ENCODE data around the gene FHIT. TPM values are rescaled to one million over a fixed set of nuclear protein-coding genes. Genes with fewer than 3 reads are reported as not detected.

Gene FHIT
- total RNA-seq, 2 experiments from 2014 or later: 7.6 to 7.9 TPM

DNA sequence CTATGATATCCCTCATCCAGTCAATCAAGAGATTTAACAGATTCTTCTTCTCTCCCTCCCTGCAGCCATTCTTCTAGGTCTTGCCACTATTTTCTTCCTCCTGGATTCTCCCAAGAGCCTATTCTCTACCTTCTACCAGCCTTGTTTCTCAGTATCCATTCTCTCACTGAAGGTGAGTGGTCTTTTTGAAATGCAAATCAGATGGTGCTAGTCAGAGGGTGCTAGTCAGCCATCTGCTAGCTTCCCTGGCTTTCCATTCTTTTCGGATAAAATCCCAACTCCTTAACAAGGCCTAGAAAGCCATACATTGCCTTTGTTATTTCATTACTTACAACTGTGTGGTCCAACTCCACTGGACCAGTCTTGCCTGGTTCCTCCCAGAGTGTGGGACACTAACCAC lies 1467.1 kb downstream of the FHIT start:
- intact Hi-C loops (cut with micrococcal nuclease): loop anchor here (10.0 kb wide), 1 partner anchor 231 kb away; no protein-coding TSS in a partner anchor

DNA sequence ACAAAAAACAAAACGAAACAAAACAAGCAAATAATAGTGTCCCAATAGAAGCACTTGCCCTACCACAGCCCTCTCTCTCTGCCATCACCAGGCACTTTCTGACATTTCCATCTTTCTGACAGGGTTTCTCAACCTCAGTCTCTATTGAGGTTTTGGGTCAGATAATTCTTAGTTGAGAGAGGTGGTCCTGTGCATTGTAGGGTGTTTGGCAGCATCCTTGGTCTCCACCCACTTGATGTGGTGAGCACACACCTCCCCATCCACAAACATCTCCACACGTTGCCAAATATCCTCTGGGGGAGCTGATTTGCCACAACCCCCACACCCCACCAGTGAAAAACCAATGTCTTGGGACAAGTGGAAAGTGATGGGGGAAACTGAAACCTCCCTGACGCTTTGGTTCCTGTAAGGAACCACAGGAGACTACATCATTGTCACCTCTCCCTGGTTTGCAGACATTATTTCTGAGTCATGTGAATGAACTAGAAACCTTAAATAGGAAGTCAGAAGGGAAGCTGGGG lies 1467.7 kb downstream of the FHIT start:
- Mint-ChIP-seq H3K4me1 (ENCODE audit: low read depth) (peaks cover 16% of the 10 kb centered on the region), H3K27ac (peak overlapping the region; percentile 51), H3K4me3 (no peak overlapping the region), H3K9me3 (no peaks in the 10 kb centered on the region), H3K36me3 (ENCODE audit: low read depth) (peaks cover 2% of the 10 kb centered on the region), H3K27me3 (peaks cover 3% of the 10 kb centered on the region)
- intact Hi-C loops (cut with micrococcal nuclease): loop anchor here (10.0 kb wide), 1 partner anchor 231 kb away; no protein-coding TSS in a partner anchor
- TF ChIP-seq, protein P1, sequence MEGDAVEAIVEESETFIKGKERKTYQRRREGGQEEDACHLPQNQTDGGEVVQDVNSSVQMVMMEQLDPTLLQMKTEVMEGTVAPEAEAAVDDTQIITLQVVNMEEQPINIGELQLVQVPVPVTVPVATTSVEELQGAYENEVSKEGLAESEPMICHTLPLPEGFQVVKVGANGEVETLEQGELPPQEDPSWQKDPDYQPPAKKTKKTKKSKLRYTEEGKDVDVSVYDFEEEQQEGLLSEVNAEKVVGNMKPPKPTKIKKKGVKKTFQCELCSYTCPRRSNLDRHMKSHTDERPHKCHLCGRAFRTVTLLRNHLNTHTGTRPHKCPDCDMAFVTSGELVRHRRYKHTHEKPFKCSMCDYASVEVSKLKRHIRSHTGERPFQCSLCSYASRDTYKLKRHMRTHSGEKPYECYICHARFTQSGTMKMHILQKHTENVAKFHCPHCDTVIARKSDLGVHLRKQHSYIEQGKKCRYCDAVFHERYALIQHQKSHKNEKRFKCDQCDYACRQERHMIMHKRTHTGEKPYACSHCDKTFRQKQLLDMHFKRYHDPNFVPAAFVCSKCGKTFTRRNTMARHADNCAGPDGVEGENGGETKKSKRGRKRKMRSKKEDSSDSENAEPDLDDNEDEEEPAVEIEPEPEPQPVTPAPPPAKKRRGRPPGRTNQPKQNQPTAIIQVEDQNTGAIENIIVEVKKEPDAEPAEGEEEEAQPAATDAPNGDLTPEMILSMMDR (IDR thresholded peaks at IDR 0.05): no peak
- CTCF ChIA-PET: no interaction called here
- DNase-seq (peak; percentile 66), ATAC-seq (peak; percentile 87)
- POLR2A ChIA-PET: interaction anchor here (2.0 kb wide), 1 partner anchor 11 kb away, joined by 5 read pairs; no protein-coding TSS in a partner anchor

More for the DNA sequence above, 1467.1 kb downstream of the FHIT start:
- no peak for ATAC-seq
- DNase-seq: no peak
- Mint-ChIP-seq H3K36me3 (ENCODE audit: low read depth) (peaks cover 2% of the 10 kb centered on the region), H3K9me3 (no peaks in the 10 kb centered on the region), H3K4me1 (ENCODE audit: low read depth) (peaks cover 16% of the 10 kb centered on the region), H3K27me3 (peaks cover 3% of the 10 kb centered on the region), H3K27ac (no peak overlapping the region), H3K4me3 (no peak overlapping the region)
- TF ChIP-seq, protein P1 (IDR thresholded peaks at IDR 0.05): no peak
- CTCF ChIA-PET: no interaction called here
- POLR2A ChIA-PET: no interaction called here

DNA sequence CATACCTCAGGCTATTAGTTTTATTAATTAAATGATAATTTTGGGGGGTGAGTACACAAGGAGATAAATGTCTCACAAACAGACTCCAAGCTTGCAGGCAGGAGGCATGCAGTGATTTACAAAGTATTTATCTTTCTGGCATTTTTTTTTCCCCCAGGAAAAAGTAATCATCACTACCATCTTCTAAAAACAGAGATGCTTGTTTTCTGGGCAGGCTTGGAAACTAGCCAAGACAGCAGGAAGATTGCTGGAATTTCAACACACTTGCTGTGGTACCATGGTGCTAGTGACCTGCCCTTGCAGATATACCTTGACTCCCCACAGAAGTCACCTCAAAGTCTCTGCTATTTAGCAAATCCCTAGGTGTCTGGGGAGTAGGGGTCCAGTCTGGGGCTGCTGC lies 1468.6 kb downstream of the FHIT start:
- ChIA-PET CTCF (no interaction called here), POLR2A (interaction anchor here (2.0 kb wide), 1 partner anchor 10 kb away, joined by 5 read pairs; no protein-coding TSS in a partner anchor)
- Mint-ChIP-seq H3K4me3 (no peak overlapping the region), H3K27ac (no peak overlapping the region), H3K27me3 (peaks cover 3% of the 10 kb centered on the region), H3K4me1 (ENCODE audit: low read depth) (peaks cover 24% of the 10 kb centered on the region), H3K9me3 (no peaks in the 10 kb centered on the region), H3K36me3 (ENCODE audit: low read depth) (peaks cover 2% of the 10 kb centered on the region)
- no peak for DNase-seq
- TF ChIP-seq, protein P1 (IDR thresholded peaks at IDR 0.05): no peak
- ATAC-seq: no peak
- intact Hi-C loops (cut with micrococcal nuclease): loop anchor here (10.0 kb wide), 1 partner anchor 232 kb away; no protein-coding TSS in a partner anchor

DNA sequence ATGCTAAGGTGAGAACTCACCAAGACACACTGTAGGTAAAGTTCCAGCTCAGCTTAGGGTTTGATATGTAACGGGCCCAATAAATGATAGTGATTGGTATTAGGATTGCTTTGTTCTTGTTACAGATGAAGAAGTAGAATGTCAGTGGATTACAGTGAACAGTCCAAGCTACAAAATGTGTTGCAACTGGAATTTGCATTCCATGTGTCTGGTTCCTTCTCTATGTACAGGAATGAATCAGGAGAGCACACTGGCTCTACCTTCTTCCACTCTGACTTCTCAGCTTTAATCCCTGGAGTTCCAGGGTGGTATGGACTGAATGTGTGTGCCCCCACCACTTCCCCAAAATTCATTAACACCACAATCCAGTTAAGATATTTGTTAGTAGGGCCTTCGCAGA lies 1471.0 kb downstream of the FHIT start:
- Mint-ChIP-seq H3K27ac (no peak overlapping the region), H3K4me3 (no peak overlapping the region), H3K9me3 (no peaks in the 10 kb centered on the region), H3K4me1 (ENCODE audit: low read depth) (peaks cover 35% of the 10 kb centered on the region), H3K36me3 (ENCODE audit: low read depth) (peaks cover 2% of the 10 kb centered on the region), H3K27me3 (peaks cover 5% of the 10 kb centered on the region)
- POLR2A ChIA-PET: no interaction called here
- CTCF ChIA-PET: interaction anchor here (1.0 to 1.3 kb wide), 3 partner anchors 15 to 477 kb away, joined by 3 to 4 read pairs (median 3); no protein-coding TSS in a partner anchor
- intact Hi-C loops (cut with micrococcal nuclease): loop anchor here (10.0 kb wide), 1 partner anchor 235 kb away; no protein-coding TSS in a partner anchor
- DNase-seq (no peak), ATAC-seq (no peak)
- TF ChIP-seq, protein P1 (IDR thresholded peaks at IDR 0.05): no peak

DNA sequence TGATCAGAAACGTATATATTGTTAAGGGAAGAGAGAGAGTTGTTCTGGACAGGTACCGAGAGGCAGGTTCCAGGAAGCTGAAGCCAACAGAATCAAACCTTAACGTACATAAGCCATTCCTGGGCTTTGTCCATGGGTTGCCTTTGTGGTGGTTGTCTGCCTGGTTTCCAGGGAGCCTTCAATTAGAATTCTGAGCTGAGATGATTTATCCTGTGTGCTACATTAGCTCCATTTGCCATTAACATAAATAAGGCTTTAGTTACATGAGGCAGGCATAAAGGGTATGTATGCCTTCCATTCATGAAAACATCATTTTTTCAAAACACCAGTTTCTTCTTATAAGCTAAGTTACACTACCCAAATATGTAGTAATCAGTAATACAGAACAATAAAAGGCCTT lies 1472.0 kb downstream of the FHIT start:
- ATAC-seq (no peak), DNase-seq (no peak)
- intact Hi-C loops (cut with micrococcal nuclease): no loop called here
- CTCF ChIA-PET: interaction anchor here (1.0 to 1.2 kb wide), 2 partner anchors 31 to 476 kb away, joined by 3 read pairs; no protein-coding TSS in a partner anchor
- Mint-ChIP-seq H3K4me3 (no peak overlapping the region), H3K9me3 (no peaks in the 10 kb centered on the region), H3K27me3 (peaks cover 9% of the 10 kb centered on the region), H3K27ac (no peak overlapping the region), H3K36me3 (ENCODE audit: low read depth) (no peaks in the 10 kb centered on the region), H3K4me1 (ENCODE audit: low read depth) (peaks cover 33% of the 10 kb centered on the region)
- TF ChIP-seq, protein P1 (IDR thresholded peaks at IDR 0.05): no peak
- POLR2A ChIA-PET: no interaction called here

All from activated CD8-positive, alpha-beta T cell treated with anti-CD3 and anti-CD28 coated beads for 36 hours (primary cell).